ENCODE results near the gene TSHZ3. TPM values are rescaled to one million over a fixed set of nuclear protein-coding genes. Genes with fewer than 3 reads are reported as not detected.

TSHZ3 gene
- total RNA-seq, 6 donors from 2014 or later, result 2.9 to 10.1 (median 6.3) TPM

DNA sequence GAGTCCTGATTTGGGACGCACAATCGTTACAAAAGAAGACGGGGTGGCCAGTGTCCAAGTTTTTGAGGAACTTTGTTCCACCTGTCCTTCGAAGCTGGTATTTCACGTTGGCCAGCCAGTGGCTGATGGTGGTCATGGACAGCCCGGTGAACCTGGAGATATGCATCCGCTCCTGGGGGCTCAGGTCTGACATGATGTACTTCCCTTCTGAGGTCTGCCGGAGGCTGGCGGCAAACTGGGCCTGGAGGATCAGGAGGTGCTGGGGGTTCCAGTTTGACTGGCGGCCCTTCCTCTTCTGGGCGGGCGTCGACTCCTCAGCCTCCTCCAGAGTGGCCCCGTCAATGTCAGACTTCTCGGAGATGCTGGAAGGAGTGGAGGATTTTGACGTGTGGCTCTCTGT lies 72.4 kb downstream of the TSHZ3 start:
- H3K4me3 ChIP-seq, result no peak overlapping the region
- H3K27me3 ChIP-seq, result no peaks in the 10 kb centered on the region
- DNase-seq (no peak), ATAC-seq (ENCODE audit: low FRiP score in 2 of 2) (no peak)
- WGBS, 2 donors, result 89 to 94% methylated on average over 10 to 16 of the region's 16 CpGs
- H3K36me3 ChIP-seq, result peaks cover 0 to 23% (median 4%) of the 10 kb centered on the region in 4 donors
- TF ChIP-seq POLR2AphosphoS5 (IDR thresholded peaks at IDR 0.05), result no peak
- TF ChIP-seq EP300 (IDR thresholded peaks at IDR 0.05), result no peak
- TF ChIP-seq POLR2A (IDR thresholded peaks at IDR 0.05), result no peak
- TF ChIP-seq, protein P1, sequence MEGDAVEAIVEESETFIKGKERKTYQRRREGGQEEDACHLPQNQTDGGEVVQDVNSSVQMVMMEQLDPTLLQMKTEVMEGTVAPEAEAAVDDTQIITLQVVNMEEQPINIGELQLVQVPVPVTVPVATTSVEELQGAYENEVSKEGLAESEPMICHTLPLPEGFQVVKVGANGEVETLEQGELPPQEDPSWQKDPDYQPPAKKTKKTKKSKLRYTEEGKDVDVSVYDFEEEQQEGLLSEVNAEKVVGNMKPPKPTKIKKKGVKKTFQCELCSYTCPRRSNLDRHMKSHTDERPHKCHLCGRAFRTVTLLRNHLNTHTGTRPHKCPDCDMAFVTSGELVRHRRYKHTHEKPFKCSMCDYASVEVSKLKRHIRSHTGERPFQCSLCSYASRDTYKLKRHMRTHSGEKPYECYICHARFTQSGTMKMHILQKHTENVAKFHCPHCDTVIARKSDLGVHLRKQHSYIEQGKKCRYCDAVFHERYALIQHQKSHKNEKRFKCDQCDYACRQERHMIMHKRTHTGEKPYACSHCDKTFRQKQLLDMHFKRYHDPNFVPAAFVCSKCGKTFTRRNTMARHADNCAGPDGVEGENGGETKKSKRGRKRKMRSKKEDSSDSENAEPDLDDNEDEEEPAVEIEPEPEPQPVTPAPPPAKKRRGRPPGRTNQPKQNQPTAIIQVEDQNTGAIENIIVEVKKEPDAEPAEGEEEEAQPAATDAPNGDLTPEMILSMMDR (IDR thresholded peaks at IDR 0.05), result no peak
- no peaks in the 10 kb centered on the region for H3K4me1 ChIP-seq
- H3K9me3 ChIP-seq, result no peaks in the 10 kb centered on the region
- H3K27ac ChIP-seq, result no peak overlapping the region

DNA sequence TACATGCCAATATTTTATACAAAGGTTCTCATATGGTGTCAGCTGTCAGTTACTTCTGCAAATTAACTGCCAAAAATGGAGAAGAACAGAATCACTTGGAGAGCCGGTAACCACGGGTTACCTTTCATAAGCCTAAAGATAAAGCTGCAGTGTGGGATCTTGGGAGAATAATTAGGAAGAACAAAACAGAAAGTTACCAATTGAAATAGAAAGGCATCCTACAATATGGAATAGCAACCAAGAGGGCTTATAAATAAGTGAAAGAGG lies 74.2 kb downstream of the TSHZ3 start:
- TF ChIP-seq EP300 (IDR thresholded peaks at IDR 0.05) (no peak), POLR2AphosphoS5 (IDR thresholded peaks at IDR 0.05) (no peak), POLR2A (IDR thresholded peaks at IDR 0.05) (no peak)
- TF ChIP-seq, protein P1 (IDR thresholded peaks at IDR 0.05), result no peak
- Histone ChIP-seq H3K36me3 (peaks cover 0 to 23% (median 4%) of the 10 kb centered on the region in 4 donors), H3K4me1 (no peaks in the 10 kb centered on the region), H3K4me3 (no peak overlapping the region), H3K27me3 (no peaks in the 10 kb centered on the region), H3K9me3 (no peaks in the 10 kb centered on the region), H3K27ac (no peak overlapping the region)
- WGBS, 2 donors, result 51 to 57% methylated on average over 2 of the region's 2 CpGs
- DNase-seq (no peak), ATAC-seq (ENCODE audit: low FRiP score in 2 of 2) (no peak)

DNA sequence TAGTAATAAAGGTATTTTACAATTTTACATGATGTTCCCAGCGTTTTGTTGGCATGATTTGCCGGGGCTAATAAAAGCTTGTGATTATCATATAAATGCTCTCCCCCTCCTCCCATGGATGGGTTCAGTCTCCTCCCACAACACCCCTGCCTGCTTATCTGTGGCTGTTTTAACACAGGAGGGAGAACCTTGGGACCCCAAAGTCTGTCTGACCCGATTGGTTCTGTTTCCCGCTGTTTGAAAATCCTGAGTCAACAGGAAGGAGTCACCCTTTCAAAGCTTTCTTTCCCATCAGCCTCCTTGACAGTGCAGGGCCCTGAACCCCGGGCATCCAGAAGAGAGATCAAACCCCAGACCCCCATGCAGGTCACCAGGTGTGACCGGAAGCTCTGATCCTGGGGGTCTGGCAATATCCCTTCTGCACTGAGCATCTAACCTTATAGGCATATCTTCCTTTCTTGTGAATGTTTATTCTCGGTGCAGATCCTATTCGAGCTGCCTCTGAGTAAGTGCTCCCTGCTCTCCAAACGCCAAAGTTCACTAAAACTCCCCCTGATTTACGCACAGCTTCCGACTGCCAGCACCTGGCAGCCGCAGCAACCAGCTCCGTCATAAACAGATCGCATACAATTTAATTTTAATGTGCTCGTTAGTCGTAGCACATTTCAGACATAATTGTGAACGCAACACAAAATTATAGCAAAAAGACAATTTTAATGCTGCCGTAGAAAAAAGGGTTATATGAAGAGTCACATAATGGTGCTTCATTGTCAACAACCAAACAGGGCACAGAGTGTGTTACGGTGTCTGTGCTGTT lies 74.8 kb downstream of the TSHZ3 start:
- 74 to 79% methylated on average over 19 of the region's 19 CpGs for WGBS, 2 donors
- H3K4me1 ChIP-seq, result no peaks in the 10 kb centered on the region
- ATAC-seq (ENCODE audit: low FRiP score in 2 of 2) (no peak), DNase-seq (no peak)
- H3K36me3 ChIP-seq, result peaks cover 0 to 23% (median 4%) of the 10 kb centered on the region in 4 donors
- no peaks in the 10 kb centered on the region for H3K27me3 ChIP-seq
- no peaks in the 10 kb centered on the region for H3K9me3 ChIP-seq
- TF ChIP-seq, protein P1 (IDR thresholded peaks at IDR 0.05), result no peak
- no peak for TF ChIP-seq POLR2A (IDR thresholded peaks at IDR 0.05)
- TF ChIP-seq POLR2AphosphoS5 (IDR thresholded peaks at IDR 0.05), result no peak
- TF ChIP-seq EP300 (IDR thresholded peaks at IDR 0.05), result no peak
- H3K4me3 ChIP-seq, result no peak overlapping the region
- no peak overlapping the region for H3K27ac ChIP-seq

DNA sequence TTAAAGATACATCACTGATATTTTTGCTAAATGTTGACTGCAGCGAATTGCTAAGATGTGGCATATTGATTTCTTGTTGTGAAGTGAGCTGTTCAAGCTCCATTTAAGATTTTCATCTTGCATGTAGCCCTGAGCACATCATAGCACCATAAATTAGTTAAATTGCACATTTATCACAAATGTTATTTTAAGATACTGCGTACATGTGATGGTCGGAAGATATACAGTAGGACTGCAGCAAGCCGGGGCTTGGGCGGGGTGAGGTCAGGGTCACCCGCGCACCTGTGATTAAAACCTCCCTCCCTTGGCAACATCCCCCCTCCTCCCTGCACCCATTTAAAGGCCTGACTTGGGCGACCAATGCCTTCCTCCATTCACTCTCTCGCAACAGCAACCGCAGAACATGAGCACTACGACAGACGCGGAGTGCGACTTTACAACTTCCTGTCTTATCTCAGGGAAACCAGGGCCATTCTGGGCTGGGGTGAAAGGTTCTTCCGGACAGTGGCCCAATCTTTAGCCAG lies 76.6 kb downstream of the TSHZ3 start:
- Histone ChIP-seq H3K36me3 (peaks cover 0 to 10% (median 0%) of the 10 kb centered on the region in 4 donors), H3K4me3 (no peak overlapping the region), H3K27me3 (no peaks in the 10 kb centered on the region), H3K27ac (no peak overlapping the region), H3K4me1 (no peaks in the 10 kb centered on the region), H3K9me3 (no peaks in the 10 kb centered on the region)
- 91 to 93% methylated on average over 15 of the region's 15 CpGs for WGBS, 2 donors
- no peak for DNase-seq
- TF ChIP-seq, protein P1 (IDR thresholded peaks at IDR 0.05), result no peak
- TF ChIP-seq EP300 (IDR thresholded peaks at IDR 0.05), result no peak
- TF ChIP-seq POLR2A (IDR thresholded peaks at IDR 0.05), result no peak
- no peak for TF ChIP-seq POLR2AphosphoS5 (IDR thresholded peaks at IDR 0.05)
- ATAC-seq (ENCODE audit: low FRiP score in 2 of 2), result no peak
